A549 treated with RU486 at 1 μM for 4 hours (cell line): ENCODE data around the gene OR52W1. TPM values are rescaled to one million over a fixed set of nuclear protein-coding genes. Genes with fewer than 3 reads are reported as not detected.

Source experiments
- total RNA-seq: library from RNA; stranded (reverse); fragments of 200-300 nt; extraction: Qiagen RNA extraction; gene quantifications from 5 replicates; pipeline ENCODE4 v1.2.3, GENCODE V29; 2022; ENCODE audit warnings: low read depth

Gene OR52W1
- total RNA-seq = not detected in 5 replicates

GRCh38 chr11:6199174-6199810 lies at the start of gene OR52W1:
Gene OR52W1 (plus strand): TSS chr11:6199224. CDS start chr11:6199224, 0 bp downstream.

GRCh38 chr11:6170226-6170625 lies 28.8 kb upstream of the OR52W1 start, which contains the start of gene OR52B2:
Gene OR52B2 (minus strand): TSS chr11:6170326. CDS start chr11:6170326, 0 bp downstream.

DNA sequence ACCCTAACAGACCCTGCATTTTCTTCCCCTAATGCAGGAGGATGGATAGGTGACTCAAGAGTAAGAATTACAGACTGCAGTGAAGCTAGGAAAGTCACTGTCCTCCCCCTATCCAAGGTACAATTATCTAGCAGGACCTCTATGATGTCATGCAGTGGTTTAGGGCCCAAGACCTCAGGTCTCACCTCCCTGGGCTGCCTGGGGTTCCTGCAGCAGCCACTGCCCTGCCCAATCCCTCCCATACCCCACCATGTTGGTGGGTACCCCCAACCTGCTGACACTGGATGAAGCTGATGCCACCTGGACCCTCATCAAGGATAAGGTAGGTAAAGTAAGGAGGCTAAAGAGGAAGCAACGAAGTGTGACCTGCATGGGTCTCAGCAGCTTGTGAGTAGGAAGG lies 6.3 kb downstream of the OR52W1 start, which contains the start of gene C11orf42:
TSS of gene C11orf42 (plus strand) at position 192 of the 400 bp plus-strand sequence. CDS start at position 251, 59 bp downstream.

GRCh38 chr11:6234387-6235107 lies 35.5 kb downstream of the OR52W1 start, which contains the start of gene FHIP1B:
Gene FHIP1B (minus strand): TSS chr11:6234636. CDS start chr11:6224516, 10,120 bp downstream.

DNA sequence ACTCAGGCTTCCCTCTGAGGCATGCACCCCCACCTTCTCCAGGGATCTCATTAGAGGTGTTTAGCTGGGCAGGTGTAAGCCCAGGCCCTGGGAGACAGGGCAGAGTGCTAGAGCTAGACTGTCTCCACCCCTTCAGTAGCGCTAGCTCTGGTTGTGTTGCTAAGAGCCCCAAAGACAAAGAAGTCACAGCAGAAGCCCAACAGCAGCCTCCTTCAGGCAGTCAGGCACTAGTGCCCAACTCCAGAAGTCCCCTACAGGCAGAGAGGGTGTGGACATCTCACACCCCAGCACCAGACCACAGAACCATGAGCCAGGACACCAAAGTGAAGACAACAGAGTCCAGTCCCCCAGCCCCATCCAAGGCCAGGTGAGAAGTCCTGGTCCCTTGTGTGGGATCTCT lies 39.9 kb downstream of the OR52W1 start, which contains the start of gene CNGA4:
TSS of gene CNGA4 (plus strand) at position 188 of the 400 bp plus-strand sequence. CDS start at position 306, 118 bp downstream.

Other genes starting within 250 kb of the OR52W1 start
- not detected in 5 replicates for gene OR56A5, start 230.7 kb upstream of the OR52W1 start, total RNA-seq
- gene OR52L1, start 212.2 kb upstream of the OR52W1 start, total RNA-seq = not detected in 5 replicates
- not detected in 5 replicates for gene OR56A4, start 192.3 kb upstream of the OR52W1 start, total RNA-seq
- gene OR56A1, start 168.5 kb upstream of the OR52W1 start, total RNA-seq = not detected in 5 replicates
- gene OR56B4, start 91.5 kb upstream of the OR52W1 start, total RNA-seq = not detected in 5 replicates
- gene OR52B2, start 28.9 kb upstream of the OR52W1 start, total RNA-seq = not detected in 5 replicates
- not detected in 5 replicates for gene C11orf42, start 6.3 kb downstream of the OR52W1 start, total RNA-seq
- gene FHIP1B, start 35.4 kb downstream of the OR52W1 start, total RNA-seq = 14.7 to 17.7 TPM (median 16.1 TPM) in 5 replicates
- 0.07 to 0.19 TPM (median 0.09 TPM) in 3 of 5 replicates, not detected in the others for gene CNGA4, start 39.9 kb downstream of the OR52W1 start, total RNA-seq
- not detected in 5 replicates for gene CCKBR, start 60.6 kb downstream of the OR52W1 start, total RNA-seq
- gene CAVIN3, start 121.3 kb downstream of the OR52W1 start, total RNA-seq = 24.1 to 37.9 TPM (median 27.6 TPM) in 5 replicates
- gene SMPD1, start 191.2 kb downstream of the OR52W1 start, total RNA-seq = 9.0 to 12.2 TPM (median 10.4 TPM) in 5 replicates
- 15.6 to 19.1 TPM (median 16.9 TPM) in 5 replicates for gene APBB1, start 219.9 kb downstream of the OR52W1 start, total RNA-seq
- gene HPX, start 241.8 kb downstream of the OR52W1 start, total RNA-seq = 0.32 to 0.75 TPM (median 0.62 TPM) in 5 replicates